GM21515 (cell line): Measurements from ENCODE around the gene FAM131C.

Source experiments
- ATAC-seq: cut with Tn5 transposase; IDR thresholded peaks from one replicate; pipeline ENCODE4 v1.9.1; 2021; ENCODE audit not compliant: unreplicated experiment

The FAM131C gene

GRCh38 chr1:16017461-16018303 is 55.8 kb downstream of the FAM131C start, which contains the start of gene HSPB7:
Gene HSPB7, minus strand, starts transcription at chr1:16018043. Its CDS starts 80 bp downstream, at chr1:16017963.
- ATAC-seq: no peak

GRCh38 chr1:16017076-16017460 is 56.4 kb downstream of the FAM131C start:
- no peak for ATAC-seq

- ATAC-seq: no peak
Observed at GRCh38 chr1:16015960-16016901, 57.2 kb downstream of the FAM131C start.

GRCh38 chr1:16015491-16015890 is 58.0 kb downstream of the FAM131C start:
- no peak for ATAC-seq

GRCh38 chr1:16014509-16015482 is 58.7 kb downstream of the FAM131C start:
- no peak for ATAC-seq

- no peak for ATAC-seq
Observed at GRCh38 chr1:16013908-16014258, 59.6 kb downstream of the FAM131C start.

GRCh38 chr1:16013220-16013907 is 60.1 kb downstream of the FAM131C start:
- ATAC-seq: no peak

- ATAC-seq: no peak
Observed at GRCh38 chr1:16012590-16013219, 60.7 kb downstream of the FAM131C start.

- ATAC-seq: no peak
Observed at GRCh38 chr1:16011936-16012589, 61.4 kb downstream of the FAM131C start.

GRCh38 chr1:16010837-16011236 is 62.6 kb downstream of the FAM131C start:
- ATAC-seq: no peak

GRCh38 chr1:16009678-16010077 is 63.8 kb downstream of the FAM131C start:
- no peak for ATAC-seq

- ATAC-seq: no peak
Observed at GRCh38 chr1:16009030-16009460, 64.4 kb downstream of the FAM131C start.
